PFSK-1 (cell line): ENCODE measurements around the gene GRM4.

Experiments used
- FOXP2 ChIP-seq: optimal IDR thresholded peaks from 2 replicates; pipeline ENCODE3; 2011; ENCODE audit warnings: borderline replicate concordance, control low read depth, inconsistent platforms; ENCODE audit not compliant: insufficient read depth; ENCODE audit errors: extremely low read length, extremely low read depth
- POLR2AphosphoS5 ChIP-seq: IDR thresholded peaks from 2 replicates; pipeline ENCODE4 v1.6.1; 2012; ENCODE audit warnings: low read depth, mild to moderate bottlenecking, control low read depth, low read length, moderate library complexity
- SIN3A ChIP-seq: IDR thresholded peaks from 2 replicates; pipeline ENCODE4 v1.6.1; 2012; ENCODE audit warnings: mild to moderate bottlenecking, low read length, moderate library complexity, borderline replicate concordance; ENCODE audit not compliant: insufficient read depth

DNA sequence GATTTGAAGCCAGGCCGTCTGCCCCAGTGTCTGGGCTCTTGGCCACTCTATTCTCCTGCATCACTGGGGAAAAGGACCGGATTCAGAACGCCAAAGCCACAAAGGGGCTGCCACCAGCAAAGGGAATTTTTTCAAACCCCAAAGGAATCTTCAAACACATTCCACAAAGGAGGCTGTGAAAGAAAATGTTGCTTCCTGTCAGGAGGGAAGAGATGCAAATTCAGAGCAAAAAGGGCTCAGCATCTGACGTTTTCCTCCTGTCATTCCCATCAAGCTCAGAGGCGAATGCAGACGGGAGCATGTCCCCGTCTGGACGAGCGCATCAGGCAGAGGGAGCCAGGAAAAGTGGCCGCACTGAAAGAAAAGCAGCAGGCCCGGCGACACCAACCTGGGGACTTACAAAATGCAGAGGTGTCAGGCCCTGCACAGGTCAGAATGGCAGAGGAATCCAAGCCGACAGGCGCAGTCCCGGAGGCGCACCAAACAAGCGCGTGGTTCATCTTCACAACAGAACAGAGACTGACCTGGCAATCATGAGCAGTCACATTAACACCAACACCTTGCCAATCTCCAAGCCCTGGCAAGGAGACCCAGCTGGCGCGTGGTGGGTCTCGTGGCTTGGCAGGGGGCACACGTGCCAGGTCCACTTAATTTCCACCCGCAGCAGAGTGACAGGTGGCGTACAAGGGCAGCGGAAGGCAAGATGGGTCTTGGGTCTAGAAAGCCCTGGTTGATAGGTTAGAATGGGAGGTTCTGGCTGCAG lies 62.8 kb downstream of the GRM4 start:
- TF ChIP-seq POLR2AphosphoS5 = no peak
- no peak for TF ChIP-seq FOXP2
- TF ChIP-seq SIN3A = no peak
